ENCODE results near the gene KMT5C. TPM values are rescaled to one million over a fixed set of nuclear protein-coding genes. Genes with fewer than 3 reads are reported as not detected.
A peak's percentile ranks its signal among the peaks of the same experiment; 100 is the strongest.
"Not testable (repeated sequence)": the region's sequence is repeated elsewhere in the genome, so short reads cannot be mapped to it uniquely, and the experiment has no call there.

Gene KMT5C
- total RNA-seq, 5 donors from 2014 or later (not counting 1 experiment from before 2014, with no cell fraction given) = 24.4 to 71.8 (median 30.7) TPM

DNA sequence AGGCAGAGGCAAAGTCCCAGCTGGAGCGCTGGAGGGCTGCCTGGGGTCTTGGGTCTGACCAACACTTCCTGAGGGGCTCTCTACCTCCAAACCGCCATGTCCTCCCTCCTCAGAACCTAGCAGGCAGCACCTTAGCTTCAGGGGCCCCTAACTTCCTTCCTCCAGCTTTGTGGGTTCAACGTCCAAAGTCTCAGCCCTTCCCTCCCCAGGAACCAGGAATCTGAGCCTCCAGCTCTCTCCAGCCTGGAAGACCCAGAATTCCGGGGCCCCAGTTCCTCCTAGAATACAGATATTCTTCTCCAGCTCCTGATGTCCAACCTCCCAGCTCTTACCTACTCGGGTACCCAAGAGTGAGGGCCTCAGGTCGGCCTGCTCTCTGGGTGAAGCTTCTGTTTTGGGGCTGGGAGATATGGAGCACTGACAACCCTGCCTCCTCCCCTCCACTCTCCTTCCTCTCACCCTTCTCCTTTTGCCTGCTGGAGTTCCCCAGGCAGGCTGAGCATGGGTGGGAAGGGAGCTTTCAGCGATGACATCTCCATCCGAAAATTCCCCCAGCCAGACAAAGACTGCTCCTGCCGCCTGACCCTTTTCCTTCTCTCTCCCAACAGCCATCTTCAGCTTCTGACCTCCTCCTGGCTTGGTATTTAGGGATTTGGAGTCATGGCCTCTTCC, 18.1 kb upstream of the KMT5C start:
- 21% methylated on average over 2 of the region's 9 CpGs for WGBS (ENCODE audit: insufficient coverage)
- Histone ChIP-seq H3K4me1 (ENCODE audit: control insufficient read depth in 1 of 2, extremely low read depth in 1 of 2, insufficient read depth in 2 of 2, low read length in 2 of 2) (no peaks in the 10 kb centered on the region), H3K4me3 (ENCODE audit: control insufficient read depth in 1 of 2, extremely low read depth in 1 of 2, low read length in 1 of 2) (no peak overlapping the region), H3K9me3 (no peaks in the 10 kb centered on the region), H3K27ac (ENCODE audit: low read length) (no peak overlapping the region), H3K36me3 (ENCODE audit: control insufficient read depth in 2 of 2, extremely low read depth in 1 of 2, insufficient read depth in 1 of 2, low read length in 1 of 2) (no peaks in the 10 kb centered on the region), H3K27me3 (replicated peaks in 1 of 2; ENCODE audit: control insufficient read depth in 2 of 2, extremely low read depth in 1 of 2, insufficient read depth in 2 of 2, low read length in 1 of 2) (peaks cover 0 to 33% of the 10 kb centered on the region in 2 experiments)
- no peak overlapping the region for H3K4me3 Mint-ChIP-seq
- H3K9me3 Mint-ChIP-seq = no peaks in the 10 kb centered on the region
- peaks cover 5 to 19% of the 10 kb centered on the region in 2 donors for H3K27me3 Mint-ChIP-seq
- no peak overlapping the region for H3K27ac Mint-ChIP-seq
- DNase-seq (no peak), ATAC-seq (replicated peaks in 1 of 4) (no peak)
- ChIA-PET POLR2A (no interaction called here), CTCF (interaction anchor here in 1 of 2 donors (0.5 kb wide), 1 partner anchor 16 kb away, joined by 3 read pairs; no protein-coding TSS in a partner anchor)
- no peaks in the 10 kb centered on the region for H3K36me3 Mint-ChIP-seq
- no peaks in the 10 kb centered on the region for H3K4me1 Mint-ChIP-seq

DNA sequence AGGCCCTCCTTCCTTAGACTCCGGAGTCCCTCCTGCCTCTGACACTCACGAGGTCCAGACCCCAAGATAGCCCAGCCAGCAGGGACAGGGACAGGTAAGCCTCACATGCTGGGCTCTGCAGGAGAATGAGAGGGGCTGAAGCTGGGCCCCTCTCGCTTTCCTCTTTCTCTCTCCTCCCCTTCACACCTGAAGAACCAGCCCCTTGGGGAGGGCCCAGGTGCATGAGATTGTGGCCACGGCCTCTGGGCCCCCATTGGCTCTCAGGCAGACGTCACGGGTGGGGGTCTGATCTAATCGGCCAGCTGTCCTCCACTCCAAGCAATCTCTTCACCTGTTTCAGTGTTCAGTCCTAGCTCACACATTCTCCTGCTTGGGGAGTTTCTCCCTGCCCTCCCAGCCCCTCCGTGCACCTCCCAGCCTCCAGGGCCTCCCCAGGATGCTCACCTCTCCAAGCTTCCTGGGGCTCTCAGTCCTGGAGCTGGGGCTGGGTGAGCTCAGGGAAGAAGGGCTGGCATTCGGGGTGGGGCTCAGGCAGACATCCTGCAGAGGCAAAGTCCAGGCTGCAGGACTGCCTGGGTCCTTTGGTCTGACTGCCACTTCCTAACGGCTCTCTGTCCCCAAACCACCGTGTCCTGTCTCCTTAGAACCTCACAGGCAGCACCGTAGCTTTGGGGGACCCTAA, 17.3 kb upstream of the KMT5C start:
- Mint-ChIP-seq H3K27ac (no peak overlapping the region), H3K9me3 (no peaks in the 10 kb centered on the region), H3K4me1 (no peaks in the 10 kb centered on the region), H3K36me3 (no peaks in the 10 kb centered on the region), H3K27me3 (peaks cover 5 to 19% of the 10 kb centered on the region in 2 donors), H3K4me3 (no peak overlapping the region)
- H3K4me1 ChIP-seq (ENCODE audit: control insufficient read depth in 1 of 2, extremely low read depth in 1 of 2, insufficient read depth in 2 of 2, low read length in 2 of 2) = no peaks in the 10 kb centered on the region
- H3K4me3 ChIP-seq (ENCODE audit: control insufficient read depth in 1 of 2, extremely low read depth in 1 of 2, low read length in 1 of 2) = no peak overlapping the region
- ATAC-seq (replicated peaks in 1 of 4) = no peak
- no peak for DNase-seq
- H3K27ac ChIP-seq (ENCODE audit: low read length) = no peak overlapping the region
- WGBS (ENCODE audit: insufficient coverage) = 65% methylated on average over 10 of the region's 12 CpGs
- peaks cover 0 to 33% of the 10 kb centered on the region in 2 experiments for H3K27me3 ChIP-seq (replicated peaks in 1 of 2; ENCODE audit: control insufficient read depth in 2 of 2, extremely low read depth in 1 of 2, insufficient read depth in 2 of 2, low read length in 1 of 2)
- no peaks in the 10 kb centered on the region for H3K9me3 ChIP-seq
- no peaks in the 10 kb centered on the region for H3K36me3 ChIP-seq (ENCODE audit: control insufficient read depth in 2 of 2, extremely low read depth in 1 of 2, insufficient read depth in 1 of 2, low read length in 1 of 2)
- ChIA-PET CTCF (no interaction called here), POLR2A (no interaction called here)

DNA sequence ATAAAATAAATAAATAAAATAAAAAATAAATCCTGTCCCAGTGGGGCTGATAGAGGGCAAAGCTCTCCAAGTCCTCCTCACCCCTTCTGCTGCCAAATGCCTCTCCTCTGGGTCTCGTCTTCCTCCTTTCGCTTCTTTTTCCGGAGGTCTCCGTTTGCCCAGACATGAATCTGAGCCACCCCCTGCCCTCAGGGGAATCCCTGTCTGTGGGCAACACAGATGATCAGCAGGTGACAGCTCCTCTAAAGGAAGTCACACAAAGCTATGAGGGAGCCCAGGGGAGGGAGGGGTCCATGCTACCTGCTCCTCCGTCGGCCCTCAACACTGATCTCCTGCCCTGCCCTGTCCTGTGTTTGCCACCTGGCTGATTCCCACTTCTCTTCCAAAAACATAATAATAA, 15.0 kb upstream of the KMT5C start:
- Mint-ChIP-seq H3K27ac (no peak overlapping the region), H3K27me3 (peaks cover 5 to 23% of the 10 kb centered on the region in 2 donors), H3K4me1 (no peaks in the 10 kb centered on the region), H3K36me3 (no peaks in the 10 kb centered on the region), H3K4me3 (no peak overlapping the region), H3K9me3 (no peaks in the 10 kb centered on the region)
- H3K36me3 ChIP-seq (ENCODE audit: control insufficient read depth in 2 of 2, extremely low read depth in 1 of 2, insufficient read depth in 1 of 2, low read length in 1 of 2) = no peaks in the 10 kb centered on the region
- 86% methylated on average over 2 of the region's 6 CpGs for WGBS (ENCODE audit: insufficient coverage)
- no peaks in the 10 kb centered on the region for H3K9me3 ChIP-seq
- H3K27me3 ChIP-seq (replicated peaks in 1 of 2; ENCODE audit: control insufficient read depth in 2 of 2, extremely low read depth in 1 of 2, insufficient read depth in 2 of 2, low read length in 1 of 2) = peaks cover 0 to 36% of the 10 kb centered on the region in 2 experiments
- no peak overlapping the region for H3K27ac ChIP-seq (ENCODE audit: low read length)
- CTCF ChIA-PET = no interaction called here
- no peak for DNase-seq
- POLR2A ChIA-PET = no interaction called here
- no peak for ATAC-seq (replicated peaks in 1 of 4)
- H3K4me1 ChIP-seq (ENCODE audit: control insufficient read depth in 1 of 2, extremely low read depth in 1 of 2, insufficient read depth in 2 of 2, low read length in 2 of 2) = no peaks in the 10 kb centered on the region
- H3K4me3 ChIP-seq (ENCODE audit: control insufficient read depth in 1 of 2, extremely low read depth in 1 of 2, low read length in 1 of 2) = no peak overlapping the region

DNA sequence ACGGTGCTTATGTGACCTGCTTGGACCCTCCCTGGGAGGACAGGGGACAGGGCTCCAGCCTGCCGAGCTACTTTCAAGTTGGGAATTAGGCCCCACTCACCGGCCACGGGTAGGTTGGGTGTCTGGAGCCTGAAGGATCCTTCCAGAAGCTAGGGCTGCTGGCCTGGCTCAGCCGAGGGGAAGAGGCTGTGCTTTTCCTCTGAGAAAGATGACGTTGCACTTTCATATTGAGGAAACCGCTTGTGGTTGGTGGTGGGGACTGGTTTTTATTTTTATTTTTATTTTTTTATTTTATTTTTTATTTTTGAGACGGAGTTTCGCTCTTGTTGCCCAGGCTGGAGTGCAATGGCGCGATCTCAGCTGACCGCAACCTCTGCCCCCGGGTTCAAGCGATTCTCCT, 14.5 kb upstream of the KMT5C start, which contains the start of gene TMEM150B:
Gene TMEM150B, minus strand, starts transcription at position 170 of the 400 bp plus-strand sequence. CDS start 4,305 bp downstream, outside the sequence.
- ChIA-PET CTCF (no interaction called here), POLR2A (interaction anchor here in 1 of 2 donors (0.7 kb wide), 1 partner anchor 48 kb away, joined by 4 read pairs; no protein-coding TSS in a partner anchor)
- no peak within 1 kb of the TSS for H3K4me3 ChIP-seq (ENCODE audit: control insufficient read depth in 1 of 2, extremely low read depth in 1 of 2, low read length in 1 of 2)
- no peak within 1 kb of the TSS for H3K27ac Mint-ChIP-seq
- H3K36me3 Mint-ChIP-seq = no peaks in the 10 kb centered on the region
- H3K27me3 Mint-ChIP-seq = peaks cover 5 to 23% of the 10 kb centered on the region in 2 donors
- no peak within 1 kb of the TSS for H3K27ac ChIP-seq (ENCODE audit: low read length)
- no peaks in the 10 kb centered on the region for H3K4me1 Mint-ChIP-seq
- no peak for ATAC-seq (replicated peaks in 1 of 4)
- H3K36me3 ChIP-seq (ENCODE audit: control insufficient read depth in 2 of 2, extremely low read depth in 1 of 2, insufficient read depth in 1 of 2, low read length in 1 of 2) = no peaks in the 10 kb centered on the region
- 18% methylated on average over 4 of the region's 14 CpGs for WGBS (ENCODE audit: insufficient coverage)
- DNase-seq = no peak
- H3K4me3 Mint-ChIP-seq = no peak within 1 kb of the TSS
- peaks cover 0 to 33% of the 10 kb centered on the region in 2 experiments for H3K27me3 ChIP-seq (replicated peaks in 1 of 2; ENCODE audit: control insufficient read depth in 2 of 2, extremely low read depth in 1 of 2, insufficient read depth in 2 of 2, low read length in 1 of 2)
- H3K9me3 ChIP-seq = no peaks in the 10 kb centered on the region
- no peaks in the 10 kb centered on the region for H3K9me3 Mint-ChIP-seq
- no peaks in the 10 kb centered on the region for H3K4me1 ChIP-seq (ENCODE audit: control insufficient read depth in 1 of 2, extremely low read depth in 1 of 2, insufficient read depth in 2 of 2, low read length in 2 of 2)

DNA sequence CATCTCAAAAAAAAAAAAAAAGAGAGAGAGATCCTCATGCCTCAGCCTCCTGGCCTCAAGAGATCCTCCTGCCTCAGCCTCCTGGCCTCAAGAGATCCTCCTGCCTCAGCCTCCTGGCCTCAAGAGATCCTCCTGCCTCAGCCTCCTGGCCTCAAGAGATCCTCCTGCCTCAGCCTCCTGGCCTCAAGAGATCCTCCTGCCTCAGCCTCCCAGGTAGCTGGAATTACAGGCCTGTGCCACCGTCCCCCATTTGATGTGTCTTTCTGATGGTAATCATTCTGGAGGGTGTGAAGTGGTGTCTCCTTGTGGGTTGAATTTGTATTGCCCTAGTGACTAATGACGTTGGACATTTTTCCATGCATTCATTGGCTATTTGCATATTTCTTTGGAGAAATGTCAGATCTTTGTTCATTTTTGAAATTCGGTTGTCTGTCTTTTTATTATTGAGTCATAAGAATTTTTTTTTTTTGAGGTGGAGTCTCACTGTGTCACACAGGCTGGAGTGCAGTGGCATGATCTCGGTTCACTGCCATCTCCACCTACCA, 10.8 kb upstream of the KMT5C start:
- H3K27ac ChIP-seq (ENCODE audit: low read length); H3K36me3 Mint-ChIP-seq; H3K9me3 Mint-ChIP-seq; ATAC-seq (replicated peaks in 1 of 4); H3K36me3 ChIP-seq (ENCODE audit: control insufficient read depth in 2 of 2, extremely low read depth in 1 of 2, insufficient read depth in 1 of 2, low read length in 1 of 2); CTCF ChIA-PET; H3K4me3 Mint-ChIP-seq; H3K4me3 ChIP-seq (ENCODE audit: control insufficient read depth in 1 of 2, extremely low read depth in 1 of 2, low read length in 1 of 2); H3K27ac Mint-ChIP-seq; H3K4me1 ChIP-seq (ENCODE audit: control insufficient read depth in 1 of 2, extremely low read depth in 1 of 2, insufficient read depth in 2 of 2, low read length in 2 of 2); H3K4me1 Mint-ChIP-seq; POLR2A ChIA-PET; H3K9me3 ChIP-seq: not testable (repeated sequence)
- H3K27me3 ChIP-seq (replicated peaks in 1 of 2; ENCODE audit: control insufficient read depth in 2 of 2, extremely low read depth in 1 of 2, insufficient read depth in 2 of 2, low read length in 1 of 2) = peaks cover 0 to 31% of the 10 kb centered on the region in 2 experiments
- peak in 1 of 35 experiments; percentile 29 for DNase-seq
- peaks cover 0 to 18% of the 10 kb centered on the region in 2 donors for H3K27me3 Mint-ChIP-seq
- no CpG with 5 or more reads among the region's 4 CpGs for WGBS (ENCODE audit: insufficient coverage)

DNA sequence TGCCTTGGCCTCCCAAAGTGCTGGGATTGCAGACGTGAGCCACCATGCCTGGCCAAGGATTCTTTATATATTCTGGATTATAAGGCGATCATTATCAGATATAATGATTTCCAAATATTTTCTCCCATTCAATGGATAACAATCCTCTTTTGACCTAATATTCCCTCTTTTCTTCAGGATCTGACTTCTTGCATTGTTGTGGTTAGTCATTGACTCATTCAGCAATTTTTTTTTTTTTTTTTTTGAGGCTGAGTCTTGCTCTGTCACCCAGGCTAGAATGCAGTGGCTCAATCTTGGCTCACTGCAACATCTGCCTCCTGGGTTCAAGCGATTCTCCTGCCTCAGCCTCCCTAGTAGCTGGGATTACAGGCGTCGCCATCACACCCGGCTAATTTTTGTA, 9.9 kb upstream of the KMT5C start:
- H3K4me3 Mint-ChIP-seq; CTCF ChIA-PET; H3K4me1 Mint-ChIP-seq; H3K4me3 ChIP-seq (ENCODE audit: control insufficient read depth in 1 of 2, extremely low read depth in 1 of 2, low read length in 1 of 2); DNase-seq; H3K27ac Mint-ChIP-seq; H3K36me3 ChIP-seq (ENCODE audit: control insufficient read depth in 2 of 2, extremely low read depth in 1 of 2, insufficient read depth in 1 of 2, low read length in 1 of 2); POLR2A ChIA-PET; H3K9me3 Mint-ChIP-seq; H3K27ac ChIP-seq (ENCODE audit: low read length); H3K4me1 ChIP-seq (ENCODE audit: control insufficient read depth in 1 of 2, extremely low read depth in 1 of 2, insufficient read depth in 2 of 2, low read length in 2 of 2); ATAC-seq (replicated peaks in 1 of 4); H3K9me3 ChIP-seq; H3K36me3 Mint-ChIP-seq: not testable (repeated sequence)
- H3K27me3 ChIP-seq (replicated peaks in 1 of 2; ENCODE audit: control insufficient read depth in 2 of 2, extremely low read depth in 1 of 2, insufficient read depth in 2 of 2, low read length in 1 of 2) = peaks cover 0 to 31% of the 10 kb centered on the region in 2 experiments
- H3K27me3 Mint-ChIP-seq = peaks cover 0 to 23% of the 10 kb centered on the region in 2 donors
- 96% methylated on average over 4 of the region's 6 CpGs for WGBS (ENCODE audit: insufficient coverage)

Measured in T-cell (primary cell).